Lower leg skin (tissue), 3 donors: ENCODE measurements around the gene CAMTA1.

Experiments
- POLR2A ChIP-seq, 2 donors: fragments of 450-650 bp; IDR thresholded peaks; one replicate each; pipeline ENCODE4 v1.6.1; 2016 to 2017; ENCODE audit warnings: antibody characterized with exemption in 2 of 2, mild to moderate bottlenecking in 1 of 2, moderate library complexity in 1 of 2
- TF ChIP-seq, protein P1 (sequence below), 3 donors: fragments of 450-650 bp; IDR thresholded peaks; one replicate each; pipeline ENCODE4 v1.5.1; 2016; ENCODE audit warnings: antibody characterized with exemption in 3 of 3, mild to moderate bottlenecking in 3 of 3, moderate library complexity in 2 of 3

DNA sequence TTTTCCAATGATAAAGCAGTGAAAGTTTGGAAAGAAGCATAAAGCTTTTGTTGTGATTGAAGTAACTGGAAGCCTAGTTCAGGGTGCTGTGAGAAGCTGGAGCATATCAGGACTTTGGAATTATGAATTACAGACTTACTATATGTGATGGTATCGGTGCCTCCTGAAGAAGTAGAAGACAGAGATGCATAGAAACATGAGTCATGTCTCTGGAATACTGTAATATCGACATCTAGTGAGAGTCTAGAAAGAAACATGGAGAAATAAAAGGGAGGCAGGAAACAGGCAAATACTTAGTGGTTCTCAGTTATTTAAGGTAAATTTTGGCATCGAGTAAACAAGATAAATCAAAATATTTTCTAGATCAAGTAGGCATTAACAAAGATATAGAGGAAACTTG, 103.0 kb downstream of the CAMTA1 start:
- TF ChIP-seq, protein P1, sequence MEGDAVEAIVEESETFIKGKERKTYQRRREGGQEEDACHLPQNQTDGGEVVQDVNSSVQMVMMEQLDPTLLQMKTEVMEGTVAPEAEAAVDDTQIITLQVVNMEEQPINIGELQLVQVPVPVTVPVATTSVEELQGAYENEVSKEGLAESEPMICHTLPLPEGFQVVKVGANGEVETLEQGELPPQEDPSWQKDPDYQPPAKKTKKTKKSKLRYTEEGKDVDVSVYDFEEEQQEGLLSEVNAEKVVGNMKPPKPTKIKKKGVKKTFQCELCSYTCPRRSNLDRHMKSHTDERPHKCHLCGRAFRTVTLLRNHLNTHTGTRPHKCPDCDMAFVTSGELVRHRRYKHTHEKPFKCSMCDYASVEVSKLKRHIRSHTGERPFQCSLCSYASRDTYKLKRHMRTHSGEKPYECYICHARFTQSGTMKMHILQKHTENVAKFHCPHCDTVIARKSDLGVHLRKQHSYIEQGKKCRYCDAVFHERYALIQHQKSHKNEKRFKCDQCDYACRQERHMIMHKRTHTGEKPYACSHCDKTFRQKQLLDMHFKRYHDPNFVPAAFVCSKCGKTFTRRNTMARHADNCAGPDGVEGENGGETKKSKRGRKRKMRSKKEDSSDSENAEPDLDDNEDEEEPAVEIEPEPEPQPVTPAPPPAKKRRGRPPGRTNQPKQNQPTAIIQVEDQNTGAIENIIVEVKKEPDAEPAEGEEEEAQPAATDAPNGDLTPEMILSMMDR (IDR thresholded peaks at IDR 0.05): no peak
- TF ChIP-seq POLR2A (IDR thresholded peaks at IDR 0.05): no peak
